Measurements from ENCODE around the gene STOX2. TPM values are rescaled to one million over a fixed set of nuclear protein-coding genes. Genes with fewer than 3 reads are reported as not detected.

The STOX2 gene
- total and polyA plus RNA-seq, 10 of the 15 experiments (the other 5 are each of a cell fraction or from before 2014, with no cell fraction given), result 0.01 to 1.2 (median 0.18) TPM; not detected in 4

DNA sequence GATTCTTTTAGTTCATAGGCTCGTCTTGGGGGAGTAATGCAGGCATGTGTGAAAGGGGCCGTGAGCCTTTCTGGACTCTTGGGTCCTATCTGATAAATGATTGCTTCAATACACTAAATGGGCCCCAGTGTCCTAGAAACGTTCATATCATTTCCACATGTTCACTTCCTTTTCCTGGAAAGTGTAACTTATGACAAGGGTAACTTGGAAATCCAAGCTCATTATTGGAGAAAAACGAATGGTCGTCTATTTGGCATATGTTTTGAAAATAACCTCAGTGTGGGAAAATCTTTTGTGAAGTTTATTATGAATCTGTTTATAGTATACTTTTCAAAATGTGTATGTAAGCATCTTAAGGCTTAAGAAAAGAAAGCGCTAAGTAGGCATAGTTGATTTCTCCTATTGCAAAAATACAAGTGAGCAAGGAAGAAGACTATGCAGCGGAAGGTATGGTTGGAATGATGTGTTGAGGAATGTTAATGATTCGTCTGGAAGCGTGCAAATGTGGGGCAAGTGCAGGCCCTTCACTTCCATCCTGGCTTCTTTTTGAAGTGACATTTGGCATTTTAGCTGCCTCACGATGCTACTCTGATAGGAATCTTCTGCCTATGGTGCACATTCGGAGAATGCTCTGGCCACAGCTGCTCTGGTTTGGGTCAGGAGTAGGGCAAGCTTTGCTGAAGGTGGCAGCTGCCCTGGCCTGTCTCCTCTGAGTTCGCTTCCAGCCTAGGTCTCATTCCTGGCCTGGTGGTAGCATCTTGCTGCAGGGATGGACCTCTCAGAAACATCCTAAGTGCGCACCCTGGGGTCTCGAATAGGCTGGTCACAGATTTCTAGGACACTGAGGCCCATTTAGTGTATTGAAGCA lies 49.5 kb upstream of the STOX2 start:
- Histone ChIP-seq H3K27me3 (replicated peaks in 1 of 2; ENCODE audit: control insufficient read depth in 2 of 2, insufficient read depth in 2 of 2, low read length in 1 of 2) (peaks cover 0 to 2% of the 10 kb centered on the region in 2 experiments; a peak in 2 of 4 replicates), H3K4me1 (ENCODE audit: control insufficient read depth, insufficient read depth, low read length) (no peaks in the 10 kb centered on the region), H3K36me3 (ENCODE audit: control insufficient read depth in 2 of 2, insufficient read depth in 2 of 2, low read length in 1 of 2) (no peaks in the 10 kb centered on the region), H3K4me3 (no peak overlapping the region), H3K79me2 (ENCODE audit: control insufficient read depth, insufficient read depth, low read length) (no peaks in the 10 kb centered on the region), H3K4me2 (ENCODE audit: control insufficient read depth, insufficient read depth) (no peak overlapping the region), H2AFZ (ENCODE audit: control insufficient read depth, low read depth, low read length) (no peak overlapping the region), H3K27ac (ENCODE audit: control insufficient read depth, insufficient read depth) (no peak overlapping the region), H3K9me3 (replicated peaks; ENCODE audit: control insufficient read depth, insufficient read depth, low read length) (no peaks in the 10 kb centered on the region), H4K20me1 (ENCODE audit: control insufficient read depth, insufficient read depth) (no peaks in the 10 kb centered on the region), H3K9ac (ENCODE audit: control insufficient read depth, insufficient read depth, low read length) (no peak overlapping the region)
- intact Hi-C loops (cut with micrococcal nuclease; ENCODE audit: unreplicated experiment) (no loop called here), in situ Hi-C loops (cut with MboI) (no loop called here)
- SMC1A ChIA-PET (ENCODE audit: uncharacterized antibody, unreplicated experiment), result interaction anchor here (1.2 kb wide), 1 partner anchor 51 kb away, joined by 3 read pairs; no protein-coding TSS in a partner anchor
- BruUV-seq (replicated peaks), result no TSS peak
- RAD21 ChIA-PET (ENCODE audit: unreplicated experiment), result no interaction called here
- POLR2A ChIA-PET, result no interaction called here
- ATAC-seq, result no peak
- CTCF ChIA-PET, result interaction anchor here (1.2 kb wide), 1 partner anchor 10 kb away, joined by 3 read pairs; no protein-coding TSS in a partner anchor
- DNase-seq (ENCODE audit: low read depth, low spot score), result no peak
- 21% methylated on average over 14 of the region's 14 CpGs for WGBS (ENCODE audit: insufficient coverage, insufficient replicate concordance, low lambda C conversion rate, missing lambda C conversion rate)
- no peak for FAIRE-seq
- TF ChIP-seq SIN3A (IDR thresholded peaks at IDR 0.05; ENCODE audit: low read depth, low read length), result no peak
- TF ChIP-seq ZSCAN29 (IDR thresholded peaks at IDR 0.05), result no peak
- no peak for TF ChIP-seq ZNF217 (IDR thresholded peaks at IDR 0.05)
- TF ChIP-seq WRNIP1 (IDR thresholded peaks at IDR 0.05; ENCODE audit: borderline replicate concordance, low read depth, low read length), result no peak
- TF ChIP-seq MEF2A (IDR thresholded peaks at IDR 0.05; ENCODE audit: insufficient read depth, low read depth, low read length), result no peak
- no peak for TF ChIP-seq EZH2 (IDR thresholded peaks at IDR 0.05; ENCODE audit: borderline replicate concordance, control insufficient read depth, low read depth, low read length)
- TF ChIP-seq IKZF2 (IDR thresholded peaks at IDR 0.05), result no peak
- TF ChIP-seq ATF3 (IDR thresholded peaks at IDR 0.05; ENCODE audit: borderline replicate concordance, extremely low read depth, low read depth, low read length), result no peak
- no peak for TF ChIP-seq IKZF1 (conservative IDR thresholded peaks at IDR 0.05)
- no peak for TF ChIP-seq ZNF274 (IDR thresholded peaks at IDR 0.05; ENCODE audit: insufficient read depth, insufficient read length)
- no peak for TF ChIP-seq NR2C1 (IDR thresholded peaks at IDR 0.05)
- TF ChIP-seq, protein P1, sequence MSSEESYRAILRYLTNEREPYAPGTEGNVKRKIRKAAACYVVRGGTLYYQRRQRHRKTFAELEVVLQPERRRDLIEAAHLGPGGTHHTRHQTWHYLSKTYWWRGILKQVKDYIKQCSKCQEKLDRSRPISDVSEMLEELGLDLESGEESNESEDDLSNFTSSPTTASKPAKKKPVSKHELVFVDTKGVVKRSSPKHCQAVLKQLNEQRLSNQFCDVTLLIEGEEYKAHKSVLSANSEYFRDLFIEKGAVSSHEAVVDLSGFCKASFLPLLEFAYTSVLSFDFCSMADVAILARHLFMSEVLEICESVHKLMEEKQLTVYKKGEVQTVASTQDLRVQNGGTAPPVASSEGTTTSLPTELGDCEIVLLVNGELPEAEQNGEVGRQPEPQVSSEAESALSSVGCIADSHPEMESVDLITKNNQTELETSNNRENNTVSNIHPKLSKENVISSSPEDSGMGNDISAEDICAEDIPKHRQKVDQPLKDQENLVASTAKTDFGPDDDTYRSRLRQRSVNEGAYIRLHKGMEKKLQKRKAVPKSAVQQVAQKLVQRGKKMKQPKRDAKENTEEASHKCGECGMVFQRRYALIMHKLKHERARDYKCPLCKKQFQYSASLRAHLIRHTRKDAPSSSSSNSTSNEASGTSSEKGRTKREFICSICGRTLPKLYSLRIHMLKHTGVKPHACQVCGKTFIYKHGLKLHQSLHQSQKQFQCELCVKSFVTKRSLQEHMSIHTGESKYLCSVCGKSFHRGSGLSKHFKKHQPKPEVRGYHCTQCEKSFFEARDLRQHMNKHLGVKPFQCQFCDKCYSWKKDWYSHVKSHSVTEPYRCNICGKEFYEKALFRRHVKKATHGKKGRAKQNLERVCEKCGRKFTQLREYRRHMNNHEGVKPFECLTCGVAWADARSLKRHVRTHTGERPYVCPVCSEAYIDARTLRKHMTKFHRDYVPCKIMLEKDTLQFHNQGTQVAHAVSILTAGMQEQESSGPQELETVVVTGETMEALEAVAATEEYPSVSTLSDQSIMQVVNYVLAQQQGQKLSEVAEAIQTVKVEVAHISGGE (CRISPR knock-in tag; IDR thresholded peaks at IDR 0.05), result no peak
- no peak for TF ChIP-seq YY1 (IDR thresholded peaks at IDR 0.05; ENCODE audit: low read depth, low read length)
- TF ChIP-seq REST (IDR thresholded peaks at IDR 0.05; ENCODE audit: low read depth, low read length), result no peak
- no peak for TF ChIP-seq TARDBP (IDR thresholded peaks at IDR 0.05; ENCODE audit: borderline replicate concordance)
- TF ChIP-seq E2F4 (IDR thresholded peaks at IDR 0.05; ENCODE audit: low read depth, low read length), result no peak

Measured in GM12878 (cell line).